Uterus (tissue), 2 donors: Measurements from ENCODE around the gene ADIPOQ.

Experiments used
- CTCF ChIP-seq, 4 experiments: fragments of 200-600 bp in 2 of 4; fragments of 450-650 bp in 2 of 4; sonication (generic) in 2 of 4; IDR thresholded peaks; one replicate each; pipeline ENCODE4 v1.5.1; 2016 to 2019; ENCODE audit warnings: antibody characterized with exemption in 4 of 4, mild to moderate bottlenecking in 2 of 4, moderate library complexity in 1 of 4
- POLR2A ChIP-seq, 2 donors: fragments of 450-650 bp; IDR thresholded peaks; one replicate each; pipeline ENCODE4 v1.6.1; 2016; ENCODE audit warnings: antibody characterized with exemption in 2 of 2, mild to moderate bottlenecking in 1 of 2, moderate library complexity in 1 of 2

- TF ChIP-seq CTCF (IDR thresholded peaks at IDR 0.05) (no peak), POLR2A (IDR thresholded peaks at IDR 0.05) (no peak)
Measured at GRCh38 chr3:186823386-186823785, 19.1 kb upstream of the ADIPOQ start.
